Activated naive CD8-positive, alpha-beta T cell treated with anti-CD3 and anti-CD28 coated beads, Interleukin-2, amount 50 U/mL, for 24 hours (primary cell): ENCODE data around the gene PTGIS.

Source experiments
- ATAC-seq: fragments of 150-1000 bp; cut with Tn5 transposase; one replicate; pipeline ENCODE4 v1.10.0; 2021
- DNase-seq: peaks from one replicate; pipeline ENCODE4 v3.0.0; 2021
- H3K27ac Mint-ChIP-seq: one replicate; pipeline ENCODE4 v1.8.0; 2021; ENCODE audit warnings: mild to moderate bottlenecking, mixed read lengths
- H3K27me3 Mint-ChIP-seq: one replicate; pipeline ENCODE4 v1.8.0; 2021; ENCODE audit warnings: mixed read lengths
- H3K36me3 Mint-ChIP-seq: one replicate; pipeline ENCODE4 v1.8.0; 2021; ENCODE audit warnings: low read depth, mixed read lengths
- H3K4me1 Mint-ChIP-seq: one replicate; pipeline ENCODE4 v1.8.0; 2021; ENCODE audit warnings: mixed read lengths
- H3K4me3 Mint-ChIP-seq: one replicate; pipeline ENCODE4 v1.8.0; 2021; ENCODE audit warnings: mild to moderate bottlenecking, moderate library complexity, mixed read lengths
- H3K9me3 Mint-ChIP-seq: one replicate; pipeline ENCODE4 v1.8.0; 2021; ENCODE audit warnings: mixed read lengths

PTGIS gene

GRCh38 chr20:49589747-49590146 lies 21.8 kb upstream of the PTGIS start:
- DNase-seq, result no peak
- H3K27ac Mint-ChIP-seq, result peak overlapping the region; percentile 98
- peaks cover 18% of the 10 kb centered on the region for H3K36me3 Mint-ChIP-seq
- H3K9me3 Mint-ChIP-seq, result peaks cover 16% of the 10 kb centered on the region
- peak overlapping the region; percentile 80 for H3K4me3 Mint-ChIP-seq
- H3K4me1 Mint-ChIP-seq, result peaks cover 77% of the 10 kb centered on the region
- H3K27me3 Mint-ChIP-seq, result peaks cover 10% of the 10 kb centered on the region
- no peak for ATAC-seq

GRCh38 chr20:49587111-49587570 lies 19.2 kb upstream of the PTGIS start:
- no peak for ATAC-seq
- Mint-ChIP-seq H3K4me1 (peaks cover 59% of the 10 kb centered on the region), H3K4me3 (no peak overlapping the region), H3K36me3 (peaks cover 20% of the 10 kb centered on the region), H3K27me3 (peaks cover 12% of the 10 kb centered on the region), H3K27ac (peak overlapping the region; percentile 30), H3K9me3 (peaks cover 21% of the 10 kb centered on the region)
- no peak for DNase-seq

GRCh38 chr20:49585585-49586245 lies 17.8 kb upstream of the PTGIS start:
- ATAC-seq (no peak), DNase-seq (no peak)
- Mint-ChIP-seq H3K9me3 (peaks cover 17% of the 10 kb centered on the region), H3K4me1 (peaks cover 48% of the 10 kb centered on the region), H3K27me3 (peaks cover 10% of the 10 kb centered on the region), H3K36me3 (peaks cover 18% of the 10 kb centered on the region), H3K27ac (peak overlapping the region; percentile 44), H3K4me3 (no peak overlapping the region)

GRCh38 chr20:49584418-49585382 lies 16.8 kb upstream of the PTGIS start:
- peaks cover 10% of the 10 kb centered on the region for H3K9me3 Mint-ChIP-seq
- peaks cover 42% of the 10 kb centered on the region for H3K4me1 Mint-ChIP-seq
- no peak for ATAC-seq
- H3K27me3 Mint-ChIP-seq, result peaks cover 13% of the 10 kb centered on the region
- peak overlapping the region; percentile 0 for H3K27ac Mint-ChIP-seq
- no peak for DNase-seq
- no peak overlapping the region for H3K4me3 Mint-ChIP-seq
- H3K36me3 Mint-ChIP-seq, result peaks cover 10% of the 10 kb centered on the region

- Mint-ChIP-seq H3K9me3 (peaks cover 8% of the 10 kb centered on the region), H3K27me3 (peaks cover 13% of the 10 kb centered on the region), H3K4me1 (peaks cover 34% of the 10 kb centered on the region), H3K27ac (peak overlapping the region; percentile 56), H3K36me3 (peaks cover 6% of the 10 kb centered on the region), H3K4me3 (no peak overlapping the region)
- ATAC-seq (peak; percentile 60), DNase-seq (no peak)
Measured at GRCh38 chr20:49583669-49584417, 15.9 kb upstream of the PTGIS start.

- Mint-ChIP-seq H3K27me3 (peaks cover 13% of the 10 kb centered on the region), H3K36me3 (peaks cover 6% of the 10 kb centered on the region), H3K9me3 (peaks cover 8% of the 10 kb centered on the region), H3K4me1 (peaks cover 28% of the 10 kb centered on the region), H3K4me3 (no peak overlapping the region), H3K27ac (peak overlapping the region; percentile 56)
- DNase-seq (no peak), ATAC-seq (no peak)
Measured at GRCh38 chr20:49583343-49583668, 15.4 kb upstream of the PTGIS start.

GRCh38 chr20:49582413-49583334 lies 14.7 kb upstream of the PTGIS start:
- Mint-ChIP-seq H3K36me3 (peaks cover 6% of the 10 kb centered on the region), H3K4me3 (no peak overlapping the region), H3K27ac (no peak overlapping the region), H3K27me3 (peaks cover 12% of the 10 kb centered on the region), H3K4me1 (peaks cover 28% of the 10 kb centered on the region), H3K9me3 (peaks cover 8% of the 10 kb centered on the region)
- no peak for DNase-seq
- no peak for ATAC-seq

GRCh38 chr20:49581482-49581881 lies 13.5 kb upstream of the PTGIS start:
- ATAC-seq (no peak), DNase-seq (no peak)
- Mint-ChIP-seq H3K27me3 (peaks cover 6% of the 10 kb centered on the region), H3K36me3 (peaks cover 8% of the 10 kb centered on the region), H3K4me1 (peaks cover 27% of the 10 kb centered on the region), H3K4me3 (no peak overlapping the region), H3K9me3 (peaks cover 10% of the 10 kb centered on the region), H3K27ac (no peak overlapping the region)

GRCh38 chr20:49580813-49581174 lies 12.9 kb upstream of the PTGIS start:
- Mint-ChIP-seq H3K36me3 (peaks cover 11% of the 10 kb centered on the region), H3K27ac (no peak overlapping the region), H3K9me3 (peaks cover 15% of the 10 kb centered on the region), H3K27me3 (peaks cover 6% of the 10 kb centered on the region), H3K4me1 (peaks cover 31% of the 10 kb centered on the region), H3K4me3 (no peak overlapping the region)
- DNase-seq (no peak), ATAC-seq (peak; percentile 34)

- no peak overlapping the region for H3K4me3 Mint-ChIP-seq
- H3K36me3 Mint-ChIP-seq, result peaks cover 11% of the 10 kb centered on the region
- peaks cover 15% of the 10 kb centered on the region for H3K9me3 Mint-ChIP-seq
- DNase-seq (no peak), ATAC-seq (no peak)
- peaks cover 6% of the 10 kb centered on the region for H3K27me3 Mint-ChIP-seq
- no peak overlapping the region for H3K27ac Mint-ChIP-seq
- peaks cover 34% of the 10 kb centered on the region for H3K4me1 Mint-ChIP-seq
Measured at GRCh38 chr20:49579874-49580812, 12.2 kb upstream of the PTGIS start.

- peaks cover 6% of the 10 kb centered on the region for H3K27me3 Mint-ChIP-seq
- H3K36me3 Mint-ChIP-seq, result peaks cover 11% of the 10 kb centered on the region
- H3K4me1 Mint-ChIP-seq, result peaks cover 31% of the 10 kb centered on the region
- H3K27ac Mint-ChIP-seq, result no peak overlapping the region
- peaks cover 15% of the 10 kb centered on the region for H3K9me3 Mint-ChIP-seq
- no peak overlapping the region for H3K4me3 Mint-ChIP-seq
- ATAC-seq (no peak), DNase-seq (no peak)
Measured at GRCh38 chr20:49579195-49579594, 11.3 kb upstream of the PTGIS start.

- H3K27ac Mint-ChIP-seq, result no peak overlapping the region
- H3K9me3 Mint-ChIP-seq, result peaks cover 14% of the 10 kb centered on the region
- ATAC-seq (no peak), DNase-seq (no peak)
- peaks cover 10% of the 10 kb centered on the region for H3K36me3 Mint-ChIP-seq
- peaks cover 5% of the 10 kb centered on the region for H3K27me3 Mint-ChIP-seq
- H3K4me3 Mint-ChIP-seq, result no peak overlapping the region
- peaks cover 34% of the 10 kb centered on the region for H3K4me1 Mint-ChIP-seq
Measured at GRCh38 chr20:49578436-49578835, 10.5 kb upstream of the PTGIS start.

- Mint-ChIP-seq H3K27ac (no peak overlapping the region), H3K4me3 (no peak overlapping the region), H3K9me3 (peaks cover 8% of the 10 kb centered on the region), H3K27me3 (peaks cover 13% of the 10 kb centered on the region), H3K36me3 (peaks cover 5% of the 10 kb centered on the region), H3K4me1 (peaks cover 42% of the 10 kb centered on the region)
- ATAC-seq (no peak), DNase-seq (no peak)
Measured at GRCh38 chr20:49575551-49576060, 7.7 kb upstream of the PTGIS start.
